ENCODE results near the gene SPCS2.

DNA sequence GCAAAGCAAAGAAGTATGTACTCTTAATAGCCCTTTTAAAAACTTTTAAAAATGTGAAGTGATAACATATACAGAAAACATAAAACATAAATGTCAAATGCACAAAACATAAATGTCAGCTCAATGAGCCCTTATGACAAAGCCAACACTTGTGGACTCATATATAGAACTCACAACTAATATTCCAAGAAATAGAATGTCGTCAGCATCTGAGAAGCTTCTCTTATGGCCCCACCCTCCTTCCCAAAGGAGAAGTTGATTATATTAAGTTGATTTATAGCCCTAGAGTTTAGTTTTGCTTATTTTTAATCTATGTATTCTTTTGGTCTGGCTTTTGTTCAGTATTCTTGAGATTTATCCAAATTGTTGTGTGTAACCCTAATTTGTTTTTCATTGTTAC is 53.5 kb downstream of the SPCS2 start:
- TF ChIP-seq, protein P1, sequence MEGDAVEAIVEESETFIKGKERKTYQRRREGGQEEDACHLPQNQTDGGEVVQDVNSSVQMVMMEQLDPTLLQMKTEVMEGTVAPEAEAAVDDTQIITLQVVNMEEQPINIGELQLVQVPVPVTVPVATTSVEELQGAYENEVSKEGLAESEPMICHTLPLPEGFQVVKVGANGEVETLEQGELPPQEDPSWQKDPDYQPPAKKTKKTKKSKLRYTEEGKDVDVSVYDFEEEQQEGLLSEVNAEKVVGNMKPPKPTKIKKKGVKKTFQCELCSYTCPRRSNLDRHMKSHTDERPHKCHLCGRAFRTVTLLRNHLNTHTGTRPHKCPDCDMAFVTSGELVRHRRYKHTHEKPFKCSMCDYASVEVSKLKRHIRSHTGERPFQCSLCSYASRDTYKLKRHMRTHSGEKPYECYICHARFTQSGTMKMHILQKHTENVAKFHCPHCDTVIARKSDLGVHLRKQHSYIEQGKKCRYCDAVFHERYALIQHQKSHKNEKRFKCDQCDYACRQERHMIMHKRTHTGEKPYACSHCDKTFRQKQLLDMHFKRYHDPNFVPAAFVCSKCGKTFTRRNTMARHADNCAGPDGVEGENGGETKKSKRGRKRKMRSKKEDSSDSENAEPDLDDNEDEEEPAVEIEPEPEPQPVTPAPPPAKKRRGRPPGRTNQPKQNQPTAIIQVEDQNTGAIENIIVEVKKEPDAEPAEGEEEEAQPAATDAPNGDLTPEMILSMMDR (conservative IDR thresholded peaks at IDR 0.05) = no peak
- TF ChIP-seq ZFX (IDR thresholded peaks at IDR 0.05) = no peak
